Measurements from ENCODE around the gene GBGT1. TPM values are rescaled to one million over a fixed set of nuclear protein-coding genes. Genes with fewer than 3 reads are reported as not detected.
A peak's percentile ranks its signal among the peaks of the same experiment; 100 is the strongest.

GBGT1 gene
- total RNA-seq, 1 donor: 3.3 TPM

DNA sequence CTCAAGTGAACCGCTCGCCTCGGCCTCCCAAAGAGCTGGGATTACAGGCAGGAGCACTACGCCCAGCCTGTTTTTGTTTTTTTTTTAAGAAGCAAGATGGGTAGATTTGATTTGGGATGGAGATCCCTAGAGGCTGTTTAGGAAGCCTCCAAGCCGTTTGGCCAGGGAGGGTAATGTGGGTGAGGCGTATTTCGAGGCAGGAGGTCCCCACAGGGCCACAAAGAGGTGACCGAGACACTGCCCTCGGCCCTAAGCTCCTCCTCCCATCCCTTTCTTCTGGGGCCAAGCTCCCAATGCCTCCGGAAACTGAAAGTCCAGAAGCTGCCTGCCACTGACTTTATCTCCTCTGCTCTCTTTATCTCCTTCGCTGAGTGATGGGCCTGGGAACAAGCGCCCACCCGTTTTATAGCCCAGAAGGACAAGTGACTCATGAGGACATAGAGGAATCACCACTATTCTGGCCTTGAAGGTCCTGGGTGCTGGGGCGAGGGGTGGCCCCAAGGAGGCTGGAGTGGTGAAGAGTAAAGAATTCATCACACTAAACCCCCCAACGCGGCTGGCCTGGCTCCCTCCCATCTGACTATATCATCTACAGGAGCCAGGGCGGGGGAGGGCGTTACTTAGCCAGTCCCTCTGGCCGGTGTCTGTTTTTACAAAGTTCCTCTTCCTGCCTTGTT, 40.6 kb downstream of the GBGT1 start:
- H3K4me2 ChIP-seq (ENCODE audit: insufficient read depth, low read length): peak overlapping the region; percentile 31
- peaks cover 7% of the 10 kb centered on the region for H3K27me3 ChIP-seq (ENCODE audit: insufficient read depth, low read length)
- H4K20me1 ChIP-seq (ENCODE audit: insufficient read depth, low read length): peaks cover 60% of the 10 kb centered on the region

DNA sequence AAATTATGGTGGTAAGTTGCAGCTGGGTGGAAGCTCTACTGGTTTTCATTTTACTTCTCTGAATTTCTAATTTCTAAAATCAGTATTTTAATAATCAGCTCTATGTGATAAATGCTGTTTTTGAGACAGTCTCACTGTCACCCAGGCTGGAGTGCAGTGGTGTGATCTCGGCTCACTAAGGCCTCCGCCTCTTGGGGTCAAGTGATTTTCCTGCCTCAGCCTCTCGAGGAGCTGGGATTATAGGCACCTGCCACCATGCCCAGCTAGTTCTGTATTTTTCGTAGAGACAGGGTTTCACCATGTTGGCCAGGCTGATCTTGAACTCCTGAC, 41.1 kb downstream of the GBGT1 start:
- H3K79me2 ChIP-seq (ENCODE audit: insufficient read depth, low read length): no peaks in the 10 kb centered on the region
- no peak overlapping the region for H3K4me2 ChIP-seq (ENCODE audit: insufficient read depth, low read length)
- DNase-seq (ENCODE audit: insufficient read length, low spot score, missing footprints): no peak
- H4K20me1 ChIP-seq (ENCODE audit: insufficient read depth, low read length): peaks cover 60% of the 10 kb centered on the region
- no peak overlapping the region for H2AFZ ChIP-seq (ENCODE audit: low read length)
- peaks cover 7% of the 10 kb centered on the region for H3K27me3 ChIP-seq (ENCODE audit: insufficient read depth, low read length)
- H3K27ac ChIP-seq (ENCODE audit: low read depth, low read length): no peak overlapping the region
- TF ChIP-seq, protein P1, sequence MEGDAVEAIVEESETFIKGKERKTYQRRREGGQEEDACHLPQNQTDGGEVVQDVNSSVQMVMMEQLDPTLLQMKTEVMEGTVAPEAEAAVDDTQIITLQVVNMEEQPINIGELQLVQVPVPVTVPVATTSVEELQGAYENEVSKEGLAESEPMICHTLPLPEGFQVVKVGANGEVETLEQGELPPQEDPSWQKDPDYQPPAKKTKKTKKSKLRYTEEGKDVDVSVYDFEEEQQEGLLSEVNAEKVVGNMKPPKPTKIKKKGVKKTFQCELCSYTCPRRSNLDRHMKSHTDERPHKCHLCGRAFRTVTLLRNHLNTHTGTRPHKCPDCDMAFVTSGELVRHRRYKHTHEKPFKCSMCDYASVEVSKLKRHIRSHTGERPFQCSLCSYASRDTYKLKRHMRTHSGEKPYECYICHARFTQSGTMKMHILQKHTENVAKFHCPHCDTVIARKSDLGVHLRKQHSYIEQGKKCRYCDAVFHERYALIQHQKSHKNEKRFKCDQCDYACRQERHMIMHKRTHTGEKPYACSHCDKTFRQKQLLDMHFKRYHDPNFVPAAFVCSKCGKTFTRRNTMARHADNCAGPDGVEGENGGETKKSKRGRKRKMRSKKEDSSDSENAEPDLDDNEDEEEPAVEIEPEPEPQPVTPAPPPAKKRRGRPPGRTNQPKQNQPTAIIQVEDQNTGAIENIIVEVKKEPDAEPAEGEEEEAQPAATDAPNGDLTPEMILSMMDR (IDR thresholded peaks at IDR 0.05; ENCODE audit: extremely low read depth, low read depth, low read length): no peak
- no peaks in the 10 kb centered on the region for H3K36me3 ChIP-seq (ENCODE audit: insufficient read depth, low read length)
- H3K4me3 ChIP-seq (ENCODE audit: insufficient read depth, low read length): no peak overlapping the region
- no peaks in the 10 kb centered on the region for H3K9me3 ChIP-seq (ENCODE audit: low read depth, low read length)
- H3K4me1 ChIP-seq (ENCODE audit: insufficient read depth, low read length): peaks cover 43% of the 10 kb centered on the region

More for the DNA sequence above, 40.6 kb downstream of the GBGT1 start:
- Histone ChIP-seq H2AFZ (ENCODE audit: low read length) (no peak overlapping the region), H3K79me2 (ENCODE audit: insufficient read depth, low read length) (no peaks in the 10 kb centered on the region), H3K27ac (ENCODE audit: low read depth, low read length) (no peak overlapping the region), H3K4me3 (ENCODE audit: insufficient read depth, low read length) (no peak overlapping the region), H3K4me1 (ENCODE audit: insufficient read depth, low read length) (peaks cover 43% of the 10 kb centered on the region), H3K9me3 (ENCODE audit: low read depth, low read length) (no peaks in the 10 kb centered on the region), H3K36me3 (ENCODE audit: insufficient read depth, low read length) (no peaks in the 10 kb centered on the region)
- peak; percentile 94 for DNase-seq (ENCODE audit: insufficient read length, low spot score, missing footprints)
- TF ChIP-seq, protein P1 (IDR thresholded peaks at IDR 0.05; ENCODE audit: extremely low read depth, low read depth, low read length): no peak

GRCh38 chr9:133121915-133122550, 41.7 kb downstream of the GBGT1 start:
- DNase-seq (ENCODE audit: insufficient read length, low spot score, missing footprints): no peak
- TF ChIP-seq, protein P1 (IDR thresholded peaks at IDR 0.05; ENCODE audit: extremely low read depth, low read depth, low read length): no peak
- H2AFZ ChIP-seq (ENCODE audit: low read length): no peak overlapping the region
- H3K4me2 ChIP-seq (ENCODE audit: insufficient read depth, low read length): no peak overlapping the region
- peaks cover 7% of the 10 kb centered on the region for H3K27me3 ChIP-seq (ENCODE audit: insufficient read depth, low read length)
- no peaks in the 10 kb centered on the region for H3K36me3 ChIP-seq (ENCODE audit: insufficient read depth, low read length)
- no peaks in the 10 kb centered on the region for H3K9me3 ChIP-seq (ENCODE audit: low read depth, low read length)
- no peaks in the 10 kb centered on the region for H3K79me2 ChIP-seq (ENCODE audit: insufficient read depth, low read length)
- H3K4me3 ChIP-seq (ENCODE audit: insufficient read depth, low read length): no peak overlapping the region
- no peak overlapping the region for H3K27ac ChIP-seq (ENCODE audit: low read depth, low read length)
- H3K4me1 ChIP-seq (ENCODE audit: insufficient read depth, low read length): peaks cover 41% of the 10 kb centered on the region
- H4K20me1 ChIP-seq (ENCODE audit: insufficient read depth, low read length): peaks cover 60% of the 10 kb centered on the region

DNA sequence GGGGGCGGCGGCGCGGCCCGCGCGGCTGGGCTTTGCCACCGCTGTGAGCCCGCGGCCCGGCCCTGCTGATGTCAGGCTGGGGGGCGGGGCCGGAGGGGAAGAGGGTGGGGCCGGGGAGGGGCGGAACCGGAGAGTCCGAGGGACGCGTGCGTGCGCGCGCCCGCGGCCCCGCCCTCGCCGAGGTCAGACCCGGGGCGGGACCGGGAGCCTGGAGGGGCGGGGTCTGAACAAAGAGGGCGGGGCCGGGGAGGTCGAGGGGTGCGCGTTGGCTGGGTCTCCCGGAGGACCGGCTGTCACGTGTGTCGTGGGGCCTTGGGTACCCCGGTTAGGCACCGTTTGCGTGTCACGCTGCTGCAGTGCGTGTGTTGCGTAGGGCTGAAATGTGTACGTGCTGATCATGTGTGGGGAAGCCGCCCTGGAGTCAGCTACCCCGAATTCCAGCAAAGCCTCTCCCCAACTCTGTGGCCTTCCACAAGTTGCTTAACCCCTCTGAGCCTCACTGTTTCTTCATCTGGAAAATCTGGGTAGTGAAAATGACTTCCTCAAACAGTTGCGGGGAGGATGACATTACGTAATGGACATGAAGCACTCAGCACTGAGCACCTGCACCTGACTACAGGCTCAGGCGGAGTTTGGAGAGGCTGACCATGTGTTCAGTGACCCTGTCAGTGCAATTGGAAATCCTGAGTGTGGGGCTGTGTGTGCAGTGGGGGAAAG, 42.4 kb downstream of the GBGT1 start, which contains the start of gene RALGDS:
Gene RALGDS, minus strand, starts transcription at position 43 of the 717 bp plus-strand sequence. CDS start 86 bp downstream, outside the sequence.
- no peaks in the 10 kb centered on the region for H3K36me3 ChIP-seq (ENCODE audit: insufficient read depth, low read length)
- H3K4me1 ChIP-seq (ENCODE audit: insufficient read depth, low read length): peaks cover 34% of the 10 kb centered on the region
- H3K9me3 ChIP-seq (ENCODE audit: low read depth, low read length): no peaks in the 10 kb centered on the region
- TF ChIP-seq, protein P1 (IDR thresholded peaks at IDR 0.05; ENCODE audit: extremely low read depth, low read depth, low read length): no peak
- H3K27ac ChIP-seq (ENCODE audit: low read depth, low read length): no peak within 1 kb of the TSS
- no peak within 1 kb of the TSS for H2AFZ ChIP-seq (ENCODE audit: low read length)
- peaks cover 60% of the 10 kb centered on the region for H4K20me1 ChIP-seq (ENCODE audit: insufficient read depth, low read length)
- H3K4me2 ChIP-seq (ENCODE audit: insufficient read depth, low read length): peak within 1 kb of the TSS; percentile 87
- DNase-seq (ENCODE audit: insufficient read length, low spot score, missing footprints): peak; percentile 100
- peaks cover 7% of the 10 kb centered on the region for H3K27me3 ChIP-seq (ENCODE audit: insufficient read depth, low read length)
- peak within 1 kb of the TSS; percentile 75 for H3K4me3 ChIP-seq (ENCODE audit: insufficient read depth, low read length)
- peaks cover under 1% of the 10 kb centered on the region for H3K79me2 ChIP-seq (ENCODE audit: insufficient read depth, low read length)
